NCI-H82 treated with DMSO at 0.1 percent for 48 hours (cell line): ENCODE data around the gene ZC3H12C.
"Not testable (repeated sequence)": the region's sequence is repeated elsewhere in the genome, so short reads cannot be mapped to it uniquely, and the experiment has no call there.

ENCODE experiments used
- DNase-seq: peaks from one replicate; lab custom pipeline; 2025; ENCODE audit not compliant: unreplicated experiment; lab: John Stamatoyannopoulos, UW

Gene ZC3H12C

GRCh38 chr11:110208678-110209312, 115.6 kb downstream of the ZC3H12C start:
- DNase-seq: not testable (repeated sequence)

- not testable (repeated sequence) for DNase-seq
Measured at GRCh38 chr11:110209313-110209694, 116.1 kb downstream of the ZC3H12C start.

- DNase-seq: no peak
Measured at GRCh38 chr11:110217223-110217877, 124.2 kb downstream of the ZC3H12C start.

- DNase-seq: no peak
Measured at GRCh38 chr11:110217936-110218335, 124.7 kb downstream of the ZC3H12C start.

GRCh38 chr11:110219006-110219785, 126.0 kb downstream of the ZC3H12C start:
- DNase-seq: no peak
